Tongue (tissue), 3 donors: ENCODE results near the gene TRIM43. TPM values are rescaled to one million over a fixed set of nuclear protein-coding genes. Genes with fewer than 3 reads are reported as not detected.
"Not testable (repeated sequence)": the region's sequence is repeated elsewhere in the genome, so short reads cannot be mapped to it uniquely, and the experiment has no call there.

Source experiments
- DNase-seq: peaks from one replicate; pipeline ENCODE4 v3.0.0-alpha.2; 2015
- small RNA-seq: library from RNA; depleted of rRNA; stranded (forward); fragments of <200 nt; gene quantifications from one replicate; pipeline ENCODE3, GENCODE V24; 2014; ENCODE audit warnings: low replicate concordance
- total RNA-seq: library from RNA; depleted of rRNA; stranded (reverse); fragments of >200 nt; gene quantifications from one replicate; pipeline ENCODE4 v1.2.3, GENCODE V29; 2014

Gene TRIM43
- total RNA-seq, 1 donor from 2014 or later: not detected

DNA sequence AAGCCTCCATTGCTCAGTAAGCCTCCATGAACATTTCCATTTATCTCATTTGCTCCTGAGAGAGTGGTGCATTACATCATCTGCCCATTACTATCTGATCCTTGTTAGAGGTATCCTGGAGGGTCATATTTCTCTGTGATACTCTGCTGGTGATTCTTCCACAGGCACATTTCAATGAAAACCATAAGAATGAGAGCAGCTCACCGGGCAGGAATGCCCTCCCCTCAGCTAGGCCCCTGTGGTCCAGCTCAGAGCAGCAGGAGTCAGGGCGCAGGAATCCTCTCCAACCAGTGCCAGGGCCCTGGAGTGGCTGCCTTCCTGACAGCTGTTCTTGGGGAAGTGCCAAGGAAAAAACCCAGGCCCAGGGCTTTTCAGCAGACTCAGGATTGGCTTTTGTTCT lies 50.0 kb downstream of the TRIM43 start:
- DNase-seq: not testable (repeated sequence)

DNA sequence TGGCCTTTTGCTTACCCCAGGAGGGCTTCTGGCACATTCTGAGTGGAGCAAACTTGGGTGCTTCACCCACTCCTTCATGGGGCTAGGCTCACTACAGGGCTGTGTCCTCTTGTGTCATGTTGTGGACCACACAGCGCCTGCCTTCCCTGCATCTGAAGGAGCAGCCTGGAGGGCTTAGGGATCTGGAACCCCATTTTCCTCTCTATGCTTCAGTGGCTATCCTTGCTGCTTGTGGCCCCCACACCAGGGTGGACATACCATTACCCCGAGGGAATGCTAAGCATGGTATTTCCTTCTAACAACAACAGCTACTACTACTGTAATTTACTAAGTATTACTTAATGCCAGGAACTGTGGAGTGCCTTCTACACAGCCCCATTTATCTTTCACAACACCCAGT lies 50.6 kb downstream of the TRIM43 start:
- DNase-seq: not testable (repeated sequence)

DNA sequence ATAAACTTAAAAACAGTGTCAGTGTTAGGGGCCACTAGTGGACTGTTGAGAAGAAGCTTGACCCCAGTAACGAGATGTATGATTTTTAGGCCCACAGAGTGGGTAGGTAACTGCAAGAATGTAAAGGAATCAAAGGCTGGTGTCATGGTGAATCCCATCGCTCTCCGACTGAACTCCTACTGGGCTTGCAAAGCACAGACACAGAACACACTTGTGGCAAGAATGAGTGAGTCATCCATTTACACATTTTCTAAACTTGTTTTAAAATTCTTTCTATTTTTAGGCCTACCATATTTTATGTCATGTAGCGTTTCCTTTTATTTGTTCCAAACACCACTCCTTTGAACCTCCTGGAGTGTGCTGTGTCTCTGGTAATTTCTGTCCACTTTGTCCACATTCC lies 51.1 kb downstream of the TRIM43 start:
- not testable (repeated sequence) for DNase-seq

DNA sequence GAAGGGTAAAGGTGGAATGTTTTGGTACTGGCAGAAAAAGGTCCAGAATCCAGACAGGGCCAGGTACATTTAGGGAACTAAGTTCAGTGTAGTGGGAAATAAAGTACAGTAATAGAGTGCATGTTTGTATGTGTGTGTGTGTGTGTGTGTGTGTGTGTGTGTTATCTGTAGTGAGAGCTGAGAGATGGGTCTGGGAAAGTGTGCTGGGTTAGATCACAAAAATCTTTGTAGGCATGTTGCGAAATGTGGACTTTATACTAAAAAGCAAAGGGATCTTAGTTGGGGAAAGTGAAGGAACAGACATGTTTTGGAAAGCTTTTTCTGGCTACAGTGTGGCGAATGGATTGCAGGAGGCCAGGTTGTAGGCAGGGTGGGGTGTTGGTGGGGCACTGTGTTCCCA lies 53.5 kb downstream of the TRIM43 start:
- not testable (repeated sequence) for DNase-seq

DNA sequence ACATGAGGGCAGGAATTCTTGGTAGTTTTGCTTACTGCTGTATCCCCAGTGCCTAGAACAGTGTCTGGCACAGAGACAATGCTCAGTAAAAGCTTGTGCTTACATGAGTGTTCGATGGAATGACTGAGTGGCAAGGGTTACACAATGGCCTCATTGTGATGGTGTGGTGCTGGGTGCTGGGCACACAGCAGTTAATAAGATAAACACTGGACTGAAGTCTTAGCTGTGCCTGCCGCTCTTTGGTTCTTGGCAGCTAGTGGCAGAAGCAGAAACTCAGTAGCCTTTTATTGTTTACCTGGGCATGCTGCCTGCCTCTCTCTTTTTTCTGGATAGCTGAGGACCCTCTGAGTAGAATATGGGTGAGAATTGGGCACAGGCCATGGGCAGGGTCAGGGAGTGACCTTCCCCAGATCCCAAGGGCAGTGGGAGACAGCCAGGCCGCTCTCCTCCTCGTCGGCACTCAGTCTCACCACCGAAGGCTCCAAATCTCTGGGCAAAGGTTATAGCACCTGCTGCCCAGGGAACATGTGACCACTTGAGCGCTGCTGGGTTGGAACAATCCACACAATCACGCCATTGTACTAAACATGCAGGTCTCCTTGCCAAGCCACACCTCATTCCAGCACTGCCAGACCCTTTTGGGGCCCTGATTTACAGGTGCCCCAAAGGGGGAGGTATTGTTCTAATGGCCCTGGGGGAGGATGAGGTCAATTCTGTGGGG lies 54.6 kb downstream of the TRIM43 start:
- not testable (repeated sequence) for DNase-seq

DNA sequence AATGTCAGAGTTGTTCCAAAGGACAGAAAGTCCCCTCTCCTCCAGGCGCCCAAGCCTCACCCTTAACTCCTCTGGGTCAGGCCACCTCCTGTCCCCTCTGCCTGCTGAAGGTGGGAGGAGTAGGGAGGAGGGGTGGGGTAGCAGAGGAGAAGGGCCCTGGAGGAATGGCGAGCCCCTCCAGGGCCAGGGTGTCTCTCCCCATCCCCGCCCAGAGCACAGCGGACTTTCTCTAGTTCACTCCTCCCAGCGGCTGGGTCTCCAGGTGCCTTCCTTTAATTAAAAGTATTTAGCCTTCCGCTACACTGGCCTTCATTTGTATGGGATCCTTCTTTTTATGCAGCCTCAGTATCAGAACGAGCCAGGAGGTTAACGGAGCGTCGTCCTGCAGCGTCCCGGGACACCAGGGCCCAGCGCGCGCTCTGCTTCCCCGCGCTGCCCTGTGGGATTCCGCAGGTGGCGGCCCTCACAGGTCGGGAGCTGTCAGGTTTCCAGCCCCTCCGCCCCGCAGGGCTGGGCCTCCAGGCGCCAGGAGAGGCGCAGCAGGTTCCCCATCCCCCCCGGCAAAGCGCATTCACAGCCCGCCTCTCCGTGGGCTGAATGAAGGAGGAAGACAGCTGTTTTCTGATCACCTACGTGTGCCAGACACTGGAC lies 57.2 kb downstream of the TRIM43 start:
- DNase-seq: not testable (repeated sequence)

Small RNA genes lying within 50 kb of the gene (small RNA-seq; reads per million reads assigned to genes)
- gene AC009237.4 (not detected), gene AC009237.7 (not detected)

Other genes starting within 250 kb of the TRIM43 start
- gene FAHD2A, start 189.3 kb upstream of the TRIM43 start, total RNA-seq: 20.8 TPM
- not detected for gene TRIM43B, start 107.2 kb upstream of the TRIM43 start, total RNA-seq